Endothelial cell of umbilical vein (primary cell): ENCODE results near the gene MGME1. TPM values are rescaled to one million over a fixed set of nuclear protein-coding genes. Genes with fewer than 3 reads are reported as not detected.

Source experiments
- BruUV-seq: library from RNA; stranded (reverse); fragments of 400-500 nt; replicated peaks from 2 replicates; lab custom pipeline; 2021; lab: Mats Ljungman, UMichigan
- CTCF ChIA-PET: fragments of 300-600, 350-600 bp; sonication (Branson Sonifier 250); formaldehyde crosslinking; loops from one replicate; lab custom pipeline; 2021; ENCODE audit warnings: antibody characterized with exemption, inconsistent platforms; lab: Charles Lee
- POLR2A ChIA-PET: fragments of 300-600, 350-600 bp; sonication (Branson Sonifier 250); formaldehyde crosslinking; loops from one replicate; lab custom pipeline; 2021; ENCODE audit warnings: antibody characterized with exemption, inconsistent platforms; lab: Charles Lee
- DNase-seq: peaks from one replicate; pipeline ENCODE4 v3.0.0-alpha.2; 2011; ENCODE audit warnings: low read depth, low spot score
- FAIRE-seq: peaks from 2 replicates; lab custom pipeline; 2011; peaks lifted over from hg19 to GRCh38; lab: Jason Lieb, UNC
- H2AFZ ChIP-seq: 2 replicates; pipeline ENCODE4 v1.6.0; 2012; ENCODE audit warnings: low read depth, low read length, control low read depth, inconsistent platforms
- H3K27ac ChIP-seq: 2 replicates; pipeline ENCODE4 v1.5.1; 2011; ENCODE audit warnings: low read depth, mild to moderate bottlenecking, control low read depth, low read length, moderate library complexity; ENCODE audit not compliant: insufficient read depth
- H3K27me3 ChIP-seq, 2 experiments: 2 replicates each; pipeline versions ENCODE4 v1.6.0 to v1.6.1; 2011; ENCODE audit warnings: low read length in 2 of 2, mixed read lengths in 1 of 2; ENCODE audit not compliant: control insufficient read depth in 2 of 2, insufficient read depth in 2 of 2
- H3K36me3 ChIP-seq, 2 experiments: 2 replicates in 1 of 2; 3 replicates in 1 of 2; pipeline ENCODE4 v1.5.1; 2011; ENCODE audit warnings: low read length in 2 of 2, mild to moderate bottlenecking in 1 of 2, moderate library complexity in 1 of 2; ENCODE audit not compliant: control insufficient read depth in 2 of 2, insufficient read depth in 2 of 2; ENCODE audit errors: extremely low read depth in 1 of 2
- H3K4me1 ChIP-seq: 3 replicates; pipeline ENCODE4 v1.5.1; 2011; ENCODE audit warnings: mild to moderate bottlenecking, low read length; ENCODE audit not compliant: control insufficient read depth, insufficient read depth; ENCODE audit errors: extremely low read depth
- H3K4me2 ChIP-seq: 2 replicates; pipeline ENCODE4 v1.6.1; 2011; ENCODE audit warnings: low read length, control low read depth, mixed read lengths; ENCODE audit not compliant: insufficient read depth
- H3K4me3 ChIP-seq, 3 experiments: fragments of 200-600 bp in 1 of 3; sonication (generic), shearing (Covaris generic) in 1 of 3; replicated peaks in 1 of 3; 2 replicates each; pipeline ENCODE4 v1.5.1; 2011 to 2016; ENCODE audit warnings: control low read depth in 3 of 3, low read length in 3 of 3, mild to moderate bottlenecking in 2 of 3, inconsistent platforms in 1 of 3, low read depth in 1 of 3, moderate library complexity in 1 of 3; ENCODE audit not compliant: insufficient read depth in 1 of 3
- H3K79me2 ChIP-seq: 2 replicates; pipeline ENCODE4 v1.6.0; 2012; ENCODE audit warnings: low read length, inconsistent platforms; ENCODE audit not compliant: control insufficient read depth, insufficient read depth
- H3K9ac ChIP-seq: replicated peaks from 2 replicates; pipeline ENCODE3; 2011; ENCODE audit warnings: low read length, control low read depth; ENCODE audit not compliant: insufficient read depth; ENCODE audit errors: extremely low read depth
- H3K9me1 ChIP-seq: replicated peaks from 3 replicates; pipeline ENCODE4 v1.6.0; 2011; ENCODE audit warnings: mild to moderate bottlenecking, low read length; ENCODE audit not compliant: control insufficient read depth, insufficient read depth; ENCODE audit errors: extremely low read depth
- H3K9me3 ChIP-seq: replicated peaks from 2 replicates; pipeline ENCODE4 v1.5.1; 2012; ENCODE audit warnings: low read length, inconsistent platforms; ENCODE audit not compliant: control insufficient read depth, insufficient read depth
- H4K20me1 ChIP-seq: replicated peaks from 2 replicates; pipeline ENCODE3; 2011; ENCODE audit warnings: mild to moderate bottlenecking, low read length; ENCODE audit not compliant: control insufficient read depth, insufficient read depth; ENCODE audit errors: extremely low read depth
- CTCF ChIP-seq, 2 donors: IDR thresholded peaks; 1 replicate in 1 of 2; 2 replicates in 1 of 2; pipeline ENCODE4 v1.5.1; 2011; ENCODE audit warnings: low read length in 2 of 2, mild to moderate bottlenecking in 2 of 2, moderate library complexity in 2 of 2, control low read depth in 1 of 2, inconsistent platforms in 1 of 2, low read depth in 1 of 2; ENCODE audit not compliant: insufficient read depth in 1 of 2; ENCODE audit errors: extremely low read depth in 1 of 2
- EZH2 ChIP-seq: IDR thresholded peaks from 2 replicates; pipeline ENCODE4 v1.6.1; 2012; ENCODE audit warnings: borderline replicate concordance, low read depth, mild to moderate bottlenecking, moderate library complexity, low read length, inconsistent platforms; ENCODE audit not compliant: severe bottlenecking
- FOS ChIP-seq: IDR thresholded peaks from 2 replicates; pipeline ENCODE4 v1.6.1; 2011; ENCODE audit warnings: mild to moderate bottlenecking, low read length, moderate library complexity, borderline replicate concordance; ENCODE audit not compliant: insufficient read depth
- GATA2 ChIP-seq: IDR thresholded peaks from 2 replicates; pipeline ENCODE4 v1.7.0; 2011; ENCODE audit warnings: low read depth, mild to moderate bottlenecking, moderate library complexity, mixed read lengths, low read length; ENCODE audit not compliant: insufficient read length, insufficient read depth
- JUN ChIP-seq: IDR thresholded peaks from 2 replicates; pipeline ENCODE4 v1.6.1; 2011; ENCODE audit warnings: borderline replicate concordance, low read depth; ENCODE audit not compliant: insufficient read length, insufficient read depth
- MAX ChIP-seq: IDR thresholded peaks from 2 replicates; pipeline ENCODE4 v1.6.1; 2011; ENCODE audit not compliant: insufficient read depth, insufficient read length
- MYC ChIP-seq: IDR thresholded peaks from one replicate; pipeline ENCODE4 v1.6.1; 2011; ENCODE audit warnings: mild to moderate bottlenecking, low read depth, low read length
- POLR2A ChIP-seq: IDR thresholded peaks from 2 replicates; pipeline ENCODE4 v1.6.1; 2012; ENCODE audit warnings: low read depth, mild to moderate bottlenecking, control low read depth, low read length
- POLR2AphosphoS5 ChIP-seq: IDR thresholded peaks from 2 replicates; pipeline ENCODE4 v1.6.1; 2012; ENCODE audit warnings: low read depth, mild to moderate bottlenecking, control low read depth, low read length, moderate library complexity; ENCODE audit not compliant: insufficient read depth
- dilution Hi-C: fragments of 300-500 bp; cut with MboI; formaldehyde crosslinking; loops from one replicate; pipeline ENCODE4 v1.15.0; 2019; ENCODE audit warnings: low sequenced_read_pairs; ENCODE audit not compliant: extremely low pct_ligation_motif_present
- intact Hi-C: fragments of 100-400 bp; cut with micrococcal nuclease; formaldehyde crosslinking; loops from one replicate; pipeline ENCODE4 v1.10.0; 2022
- polyA plus RNA-seq, 4 experiments: library from polyadenylated mRNA; depleted of rRNA in 3 of 4; stranded (reverse) in 3 of 4; unstranded in 1 of 4; fragments of >200 nt; gene quantifications; 2 replicates each; pipeline versions ENCODE4 v1.2.1 to v1.2.3, GENCODE V29; 2011 to 2012; ENCODE audit warnings: missing spikeins in 1 of 4
- total RNA-seq: library from RNA; stranded (reverse); gene quantifications from 2 replicates; pipeline ENCODE4 v1.2.3, GENCODE V29; 2021

MGME1 gene
- total and polyA plus RNA-seq, 2 donors (not counting 3 experiments of a cell fraction or from before 2014, with no cell fraction given), result 8.9 to 26.2 TPM

GRCh38 chr20:17953935-17954334, 14.9 kb upstream of the MGME1 start:
- Histone ChIP-seq H2AFZ (no peak overlapping the region), H3K4me2 (no peak overlapping the region), H4K20me1 (no peaks in the 10 kb centered on the region), H3K4me3 (no peak overlapping the region), H3K9me3 (no peaks in the 10 kb centered on the region), H3K27ac (no peak overlapping the region), H3K9me1 (no peaks in the 10 kb centered on the region), H3K27me3 (no peaks in the 10 kb centered on the region), H3K4me1 (peaks cover 13% of the 10 kb centered on the region), H3K79me2 (peaks cover 88% of the 10 kb centered on the region), H3K36me3 (peaks cover 39 to 55% of the 10 kb centered on the region in 2 experiments), H3K9ac (no peak overlapping the region)
- CTCF ChIA-PET, result interaction anchor here (1.0 to 2.5 kb wide), 2 partner anchors 13 to 449 kb away, joined by 3 to 11 read pairs; no protein-coding TSS in a partner anchor
- intact Hi-C loops, result no loop called here
- POLR2A ChIA-PET, result no interaction called here
- no peak for TF ChIP-seq POLR2AphosphoS5
- dilution Hi-C loops, result no loop called here
- DNase-seq (no peak), FAIRE-seq (no peak)
- no TSS peak for BruUV-seq

GRCh38 chr20:17955302-17955701, 13.5 kb upstream of the MGME1 start:
- ChIA-PET POLR2A (no interaction called here), CTCF (interaction anchor here (1.6 to 6.0 kb wide), 4 partner anchors 10 to 40 kb away, joined by 4 to 93 read pairs (median 42); partner anchors contain the start of genes MGME1 and SNX5)
- H3K4me3 ChIP-seq, result no peak overlapping the region
- dilution Hi-C loops, result no loop called here
- intact Hi-C loops, result loop anchor here (5.0 kb wide), 1 partner anchor 322 kb away; no protein-coding TSS in a partner anchor
- BruUV-seq, result no TSS peak
- no peaks in the 10 kb centered on the region for H3K9me1 ChIP-seq
- peaks cover 94% of the 10 kb centered on the region for H3K79me2 ChIP-seq
- H3K9me3 ChIP-seq, result no peaks in the 10 kb centered on the region
- H3K27ac ChIP-seq, result no peak overlapping the region
- H4K20me1 ChIP-seq, result no peaks in the 10 kb centered on the region
- H3K4me2 ChIP-seq, result no peak overlapping the region
- H3K4me1 ChIP-seq, result peaks cover 24% of the 10 kb centered on the region
- no peak for DNase-seq
- peaks cover 34 to 43% of the 10 kb centered on the region in 2 experiments for H3K36me3 ChIP-seq
- H3K9ac ChIP-seq, result no peak overlapping the region
- no peaks in the 10 kb centered on the region for H3K27me3 ChIP-seq
- FAIRE-seq, result peak; percentile 74
- H2AFZ ChIP-seq, result no peak overlapping the region
- no peak for TF ChIP-seq POLR2AphosphoS5
- TF ChIP-seq CTCF (IDR thresholded peaks at IDR 0.05; ENCODE audit: extremely low read depth in 1 of 2, insufficient read depth in 1 of 2, low read depth in 1 of 2, low read length in 2 of 2), result no peak
- no peak for TF ChIP-seq MAX
- no peak for TF ChIP-seq EZH2
- TF ChIP-seq JUN, result no peak
- TF ChIP-seq MYC, result no peak
- TF ChIP-seq GATA2, result no peak
- TF ChIP-seq POLR2A, result no peak
- no peak for TF ChIP-seq FOS
